HUES48 (cell line): Measurements from ENCODE around the gene ADGRL3.
"Not testable (repeated sequence)": the region's sequence is repeated elsewhere in the genome, so short reads cannot be mapped to it uniquely, and the experiment has no call there.

Experiments used
- H3K27ac ChIP-seq: one replicate; pipeline ENCODE4 v1.7.0; 2013; ENCODE audit warnings: low read depth, low read length, inconsistent platforms
- H3K27me3 ChIP-seq: 2 replicates; pipeline ENCODE4 v1.6.1; 2013; ENCODE audit warnings: mild to moderate bottlenecking, low read length; ENCODE audit not compliant: control insufficient read depth, insufficient read depth
- H3K36me3 ChIP-seq: 2 replicates; pipeline ENCODE4 v1.6.1; 2013; ENCODE audit warnings: low read length; ENCODE audit not compliant: control insufficient read depth, insufficient read depth
- H3K4me1 ChIP-seq: 2 replicates; pipeline ENCODE4 v1.6.1; 2013; ENCODE audit warnings: mild to moderate bottlenecking, low read length; ENCODE audit not compliant: control insufficient read depth, insufficient read depth
- H3K4me3 ChIP-seq: 2 replicates; pipeline ENCODE4 v1.5.1; 2013; ENCODE audit warnings: mild to moderate bottlenecking, low read depth, low read length
- H3K9ac ChIP-seq: 2 replicates; pipeline ENCODE4 v1.6.1; 2013; ENCODE audit warnings: mild to moderate bottlenecking, low read depth, low read length, moderate library complexity
- H3K9me3 ChIP-seq: 2 replicates; pipeline ENCODE4 v1.6.1; 2013; ENCODE audit warnings: low read length; ENCODE audit not compliant: control insufficient read depth, insufficient read depth

Gene ADGRL3

GRCh38 chr4:61379406-61379805 is 179.3 kb downstream of the ADGRL3 start:
- peaks cover 3% of the 10 kb centered on the region; the same call in 1 of the 2 replicates for H3K9me3 ChIP-seq
- peaks cover 35% of the 10 kb centered on the region for H3K4me1 ChIP-seq
- H3K9ac ChIP-seq, result no peak overlapping the region
- H3K4me3 ChIP-seq, result no peak overlapping the region
- H3K36me3 ChIP-seq, result no peaks in the 10 kb centered on the region
- no peaks in the 10 kb centered on the region for H3K27me3 ChIP-seq
- H3K27ac ChIP-seq, result no peak overlapping the region

GRCh38 chr4:61380865-61381264 is 180.7 kb downstream of the ADGRL3 start:
- H3K27ac ChIP-seq, result no peak overlapping the region
- no peak overlapping the region for H3K9ac ChIP-seq

GRCh38 chr4:61385256-61385655 is 185.1 kb downstream of the ADGRL3 start:
- H3K27me3 ChIP-seq, result peaks cover 7% of the 10 kb centered on the region
- H3K27ac ChIP-seq, result peak overlapping the region; percentile 2
- peaks cover 58% of the 10 kb centered on the region for H3K4me1 ChIP-seq
- H3K4me3 ChIP-seq, result no peak overlapping the region
- H3K9me3 ChIP-seq, result no peaks in the 10 kb centered on the region
- H3K36me3 ChIP-seq, result no peaks in the 10 kb centered on the region
- H3K9ac ChIP-seq, result no peak overlapping the region

More at GRCh38 chr4:61380865-61381264, 180.7 kb downstream of the ADGRL3 start:
- Histone ChIP-seq H3K9me3 (peaks cover 3% of the 10 kb centered on the region; the same call in 1 of the 2 replicates), H3K4me3 (no peak overlapping the region), H3K27me3 (no peaks in the 10 kb centered on the region), H3K36me3 (no peaks in the 10 kb centered on the region), H3K4me1 (peaks cover 35% of the 10 kb centered on the region)

GRCh38 chr4:61387372-61387771 is 187.2 kb downstream of the ADGRL3 start:
- not testable (repeated sequence) for H3K4me3 ChIP-seq, H3K9me3 ChIP-seq, H3K9ac ChIP-seq, H3K36me3 ChIP-seq, H3K27me3 ChIP-seq
- H3K4me1 ChIP-seq, result peaks cover 45% of the 10 kb centered on the region
- H3K27ac ChIP-seq, result peak overlapping the region; percentile 64

GRCh38 chr4:61389640-61390039 is 189.5 kb downstream of the ADGRL3 start:
- H3K27me3 ChIP-seq, result peaks cover 7% of the 10 kb centered on the region
- no peak overlapping the region for H3K4me3 ChIP-seq
- no peaks in the 10 kb centered on the region for H3K36me3 ChIP-seq
- no peak overlapping the region for H3K9ac ChIP-seq
- H3K4me1 ChIP-seq, result peaks cover 64% of the 10 kb centered on the region
- no peaks in the 10 kb centered on the region for H3K9me3 ChIP-seq
- no peak overlapping the region for H3K27ac ChIP-seq

GRCh38 chr4:61395754-61396153 is 195.6 kb downstream of the ADGRL3 start:
- Histone ChIP-seq H3K4me3 (peak overlapping the region; percentile 8; the same call in 1 of the 2 replicates), H3K36me3 (no peaks in the 10 kb centered on the region), H3K4me1 (peaks cover 77% of the 10 kb centered on the region), H3K9ac (no peak overlapping the region), H3K27ac (peak overlapping the region; percentile 78), H3K27me3 (no peaks in the 10 kb centered on the region), H3K9me3 (no peaks in the 10 kb centered on the region)

- Histone ChIP-seq H3K27ac (peak overlapping the region; percentile 64), H3K36me3 (no peaks in the 10 kb centered on the region), H3K27me3 (no peaks in the 10 kb centered on the region)
Observed at GRCh38 chr4:61397174-61397573, 197.0 kb downstream of the ADGRL3 start.

GRCh38 chr4:61400439-61401038 is 200.4 kb downstream of the ADGRL3 start:
- Histone ChIP-seq H3K4me1 (peaks cover 52% of the 10 kb centered on the region), H3K9me3 (no peaks in the 10 kb centered on the region), H3K27ac (no peak overlapping the region), H3K36me3 (no peaks in the 10 kb centered on the region), H3K27me3 (no peaks in the 10 kb centered on the region), H3K9ac (no peak overlapping the region), H3K4me3 (no peak overlapping the region)

More at GRCh38 chr4:61397174-61397573, 197.0 kb downstream of the ADGRL3 start:
- no peaks in the 10 kb centered on the region for H3K9me3 ChIP-seq
- H3K4me1 ChIP-seq, result peaks cover 81% of the 10 kb centered on the region
- no peak overlapping the region for H3K9ac ChIP-seq
- no peak overlapping the region for H3K4me3 ChIP-seq

- Histone ChIP-seq H3K9ac (no peak overlapping the region), H3K27ac (no peak overlapping the region), H3K9me3 (no peaks in the 10 kb centered on the region), H3K27me3 (no peaks in the 10 kb centered on the region), H3K4me1 (peaks cover 40% of the 10 kb centered on the region), H3K4me3 (no peak overlapping the region), H3K36me3 (no peaks in the 10 kb centered on the region)
Observed at GRCh38 chr4:61401771-61402170, 201.6 kb downstream of the ADGRL3 start.

- Histone ChIP-seq H3K9me3 (no peaks in the 10 kb centered on the region), H3K27me3 (no peaks in the 10 kb centered on the region), H3K9ac (no peak overlapping the region), H3K36me3 (no peaks in the 10 kb centered on the region), H3K4me3 (no peak overlapping the region), H3K4me1 (peaks cover 20% of the 10 kb centered on the region), H3K27ac (no peak overlapping the region)
Observed at GRCh38 chr4:61405307-61405706, 205.2 kb downstream of the ADGRL3 start.

GRCh38 chr4:61406677-61407076 is 206.6 kb downstream of the ADGRL3 start:
- H3K9ac ChIP-seq, result no peak overlapping the region
- H3K9me3 ChIP-seq, result no peaks in the 10 kb centered on the region
- no peaks in the 10 kb centered on the region for H3K27me3 ChIP-seq
- H3K36me3 ChIP-seq, result no peaks in the 10 kb centered on the region
- peaks cover 14% of the 10 kb centered on the region for H3K4me1 ChIP-seq
- no peak overlapping the region for H3K27ac ChIP-seq
- H3K4me3 ChIP-seq, result no peak overlapping the region
